Measurements from ENCODE around the gene PPFIBP2.

- TF ChIP-seq MYC (IDR thresholded peaks at IDR 0.05; ENCODE audit: borderline replicate concordance, low read length) (no peak), EP300 (IDR thresholded peaks at IDR 0.05) (no peak), ESRRA (IDR thresholded peaks at IDR 0.05; ENCODE audit: borderline replicate concordance, low read length) (no peak), USF2 (IDR thresholded peaks at IDR 0.05) (no peak)
- TF ChIP-seq, protein P1, sequence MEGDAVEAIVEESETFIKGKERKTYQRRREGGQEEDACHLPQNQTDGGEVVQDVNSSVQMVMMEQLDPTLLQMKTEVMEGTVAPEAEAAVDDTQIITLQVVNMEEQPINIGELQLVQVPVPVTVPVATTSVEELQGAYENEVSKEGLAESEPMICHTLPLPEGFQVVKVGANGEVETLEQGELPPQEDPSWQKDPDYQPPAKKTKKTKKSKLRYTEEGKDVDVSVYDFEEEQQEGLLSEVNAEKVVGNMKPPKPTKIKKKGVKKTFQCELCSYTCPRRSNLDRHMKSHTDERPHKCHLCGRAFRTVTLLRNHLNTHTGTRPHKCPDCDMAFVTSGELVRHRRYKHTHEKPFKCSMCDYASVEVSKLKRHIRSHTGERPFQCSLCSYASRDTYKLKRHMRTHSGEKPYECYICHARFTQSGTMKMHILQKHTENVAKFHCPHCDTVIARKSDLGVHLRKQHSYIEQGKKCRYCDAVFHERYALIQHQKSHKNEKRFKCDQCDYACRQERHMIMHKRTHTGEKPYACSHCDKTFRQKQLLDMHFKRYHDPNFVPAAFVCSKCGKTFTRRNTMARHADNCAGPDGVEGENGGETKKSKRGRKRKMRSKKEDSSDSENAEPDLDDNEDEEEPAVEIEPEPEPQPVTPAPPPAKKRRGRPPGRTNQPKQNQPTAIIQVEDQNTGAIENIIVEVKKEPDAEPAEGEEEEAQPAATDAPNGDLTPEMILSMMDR (IDR thresholded peaks at IDR 0.05), result no peak
Measured at GRCh38 chr11:7664867-7665266, 151.1 kb downstream of the PPFIBP2 start.

Measured in A549 (cell line).